ENCODE measurements around the gene TEDDM1. TPM values are rescaled to one million over a fixed set of nuclear protein-coding genes. Genes with fewer than 3 reads are reported as not detected.

Gene TEDDM1
- total RNA-seq, 2 donors from 2014 or later, result not detected

DNA sequence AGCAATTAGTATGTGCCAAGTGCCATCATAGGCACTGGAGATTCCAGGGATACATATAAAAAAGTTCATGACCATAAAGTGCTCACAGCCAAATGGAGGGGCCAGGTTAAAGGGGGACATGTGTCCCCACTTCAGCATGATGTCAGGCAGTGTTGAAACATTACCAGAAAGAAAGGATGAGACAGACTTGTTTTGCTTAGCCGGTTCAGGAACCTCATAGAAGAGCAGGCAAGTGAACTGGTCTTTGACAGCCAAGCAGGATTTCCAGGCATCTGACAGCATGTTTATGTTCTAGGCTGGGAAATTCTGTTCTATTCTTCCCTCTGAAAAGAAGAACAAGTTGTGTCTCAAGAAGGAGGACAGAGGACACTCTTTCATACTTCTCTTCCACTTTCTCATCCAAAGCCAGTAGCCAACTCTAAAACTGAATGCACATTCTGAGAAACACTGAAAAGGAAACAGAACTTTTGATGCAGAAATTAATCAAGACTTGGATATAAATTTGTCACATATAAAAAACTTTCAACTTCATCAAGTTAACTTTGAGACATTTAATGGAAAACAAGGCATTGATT is 48.6 kb downstream of the TEDDM1 start:
- Histone ChIP-seq H3K4me3 (no peak overlapping the region), H3K36me3 (no peaks in the 10 kb centered on the region), H3K9ac (ENCODE audit: low read depth in 2 of 2, low read length in 2 of 2) (no peak overlapping the region), H3K4me1 (no peaks in the 10 kb centered on the region), H3K27ac (no peak overlapping the region), H3K9me3 (no peaks in the 10 kb centered on the region), H3K27me3 (no peaks in the 10 kb centered on the region)
- no peak for TF ChIP-seq CTCF (IDR thresholded peaks at IDR 0.05)
- intact Hi-C loops (cut with DNase I), result no loop called here
- no peak for DNase-seq

- TF ChIP-seq CTCF (IDR thresholded peaks at IDR 0.05), result no peak
- no peaks in the 10 kb centered on the region for H3K36me3 ChIP-seq
- no peak overlapping the region for H3K4me3 ChIP-seq
- DNase-seq, result no peak
- no peaks in the 10 kb centered on the region for H3K27me3 ChIP-seq
- no peak overlapping the region for H3K9ac ChIP-seq (ENCODE audit: low read depth in 2 of 2, low read length in 2 of 2)
- no peak overlapping the region for H3K27ac ChIP-seq
- intact Hi-C loops (cut with DNase I), result no loop called here
- no peaks in the 10 kb centered on the region for H3K4me1 ChIP-seq
- no peaks in the 10 kb centered on the region for H3K9me3 ChIP-seq
Measured at GRCh38 chr1:182350839-182351238, 49.6 kb downstream of the TEDDM1 start.

- no peak overlapping the region for H3K27ac ChIP-seq
- intact Hi-C loops (cut with DNase I), result no loop called here
Measured at GRCh38 chr1:182348961-182349747, 51.3 kb downstream of the TEDDM1 start.

More at GRCh38 chr1:182348961-182349747, 51.3 kb downstream of the TEDDM1 start:
- Histone ChIP-seq H3K36me3 (no peaks in the 10 kb centered on the region), H3K27me3 (no peaks in the 10 kb centered on the region), H3K9ac (ENCODE audit: low read depth in 2 of 2, low read length in 2 of 2) (no peak overlapping the region), H3K4me1 (no peaks in the 10 kb centered on the region), H3K9me3 (no peaks in the 10 kb centered on the region), H3K4me3 (no peak overlapping the region)
- no peak for TF ChIP-seq CTCF (IDR thresholded peaks at IDR 0.05)
- DNase-seq, result no peak

Other genes with a start within 250 kb of the TEDDM1 start
- 100 to 1,000 TPM; 343 to 428 TPM for gene GLUL, start 8.9 kb downstream of the TEDDM1 start, total RNA-seq
- gene RGSL1, start 49.5 kb upstream of the TEDDM1 start, total RNA-seq, result not detected
- gene RNASEL, start 188.6 kb upstream of the TEDDM1 start, total RNA-seq, result 10 to 100 TPM; 16.2 to 19.5 TPM
- 1 to 10 TPM in 1 of 2 donors, under 1 TPM in 1; 0.77 to 1.6 TPM for gene RGS16, start 203.7 kb upstream of the TEDDM1 start, total RNA-seq

Measured in colonic mucosa (tissue), 4 donors.